ENCODE results near the gene LCMT2.

LCMT2 gene

DNA sequence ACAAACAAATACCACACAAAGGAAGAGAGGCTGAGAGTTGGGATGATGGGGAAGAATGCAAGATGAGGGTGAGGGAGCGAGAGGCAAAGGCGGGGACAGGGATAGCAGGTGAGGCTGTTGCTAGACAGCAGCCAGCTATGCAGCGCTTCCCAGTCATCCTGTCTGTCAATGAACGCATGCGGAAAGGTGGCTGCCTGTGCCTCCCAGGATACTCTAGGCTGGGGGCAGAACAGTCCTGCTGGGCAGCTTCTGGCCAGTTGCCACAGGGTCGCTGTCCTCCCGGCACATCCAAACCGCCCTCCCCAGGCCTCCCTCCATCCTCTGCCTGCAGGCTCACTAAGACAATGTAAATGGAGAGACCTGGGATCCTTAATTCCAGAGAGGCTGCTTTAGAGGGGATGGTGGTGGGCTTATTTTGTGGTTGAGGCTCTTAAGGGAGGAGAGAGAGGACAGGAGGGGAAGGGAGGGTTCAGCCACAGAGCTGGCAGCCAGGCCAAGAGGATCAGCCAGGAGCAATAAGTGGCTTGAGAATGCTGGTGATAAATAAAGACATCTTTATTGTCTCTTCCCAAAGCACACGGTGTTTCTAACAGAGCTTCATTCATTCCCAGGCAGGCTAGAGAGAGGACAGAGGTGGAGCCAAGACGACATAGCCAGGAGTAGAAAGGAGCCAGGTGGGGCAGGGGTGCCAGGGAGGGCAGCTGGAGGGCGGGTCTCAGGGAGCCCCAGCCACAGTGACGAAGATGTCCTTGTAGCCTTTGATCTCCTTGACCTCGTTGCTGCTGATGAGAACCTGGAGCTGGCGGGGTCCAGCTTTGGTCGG is 54.4 kb downstream of the LCMT2 start:
- DNase-seq, result no peak

DNA sequence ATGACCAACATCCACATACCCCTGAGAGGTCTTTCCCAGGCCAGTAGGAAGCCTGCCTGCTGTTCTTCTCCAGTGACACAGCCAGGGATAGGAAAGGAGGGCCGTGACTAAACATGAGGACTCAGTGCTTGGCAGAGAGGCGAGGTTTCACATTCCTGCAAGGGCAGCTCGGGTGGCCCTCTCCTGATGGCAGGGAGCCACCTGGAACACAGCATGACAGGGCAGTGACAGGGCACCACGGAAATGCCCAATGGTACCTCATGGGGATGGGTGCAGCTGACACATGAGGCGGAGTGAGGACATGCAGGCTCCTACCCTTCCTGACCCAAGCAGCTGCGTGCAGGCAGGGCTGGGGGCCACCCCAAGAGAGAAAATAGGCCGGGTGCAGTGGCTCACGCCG is 56.2 kb downstream of the LCMT2 start:
- no peak for DNase-seq

Data from NCI-H2171 treated with DMSO at 0.1 percent for 48 hours (cell line).